GM18909 (cell line): ENCODE data around the gene RNF20.
"Not testable (repeated sequence)": the region's sequence is repeated elsewhere in the genome, so short reads cannot be mapped to it uniquely, and the experiment has no call there.

Experiments used
- ATAC-seq: cut with Tn5 transposase; IDR thresholded peaks from one replicate; pipeline ENCODE4 v1.9.1; 2021; ENCODE audit warnings: mild to moderate bottlenecking; ENCODE audit not compliant: unreplicated experiment, poor library complexity

The RNF20 gene

DNA sequence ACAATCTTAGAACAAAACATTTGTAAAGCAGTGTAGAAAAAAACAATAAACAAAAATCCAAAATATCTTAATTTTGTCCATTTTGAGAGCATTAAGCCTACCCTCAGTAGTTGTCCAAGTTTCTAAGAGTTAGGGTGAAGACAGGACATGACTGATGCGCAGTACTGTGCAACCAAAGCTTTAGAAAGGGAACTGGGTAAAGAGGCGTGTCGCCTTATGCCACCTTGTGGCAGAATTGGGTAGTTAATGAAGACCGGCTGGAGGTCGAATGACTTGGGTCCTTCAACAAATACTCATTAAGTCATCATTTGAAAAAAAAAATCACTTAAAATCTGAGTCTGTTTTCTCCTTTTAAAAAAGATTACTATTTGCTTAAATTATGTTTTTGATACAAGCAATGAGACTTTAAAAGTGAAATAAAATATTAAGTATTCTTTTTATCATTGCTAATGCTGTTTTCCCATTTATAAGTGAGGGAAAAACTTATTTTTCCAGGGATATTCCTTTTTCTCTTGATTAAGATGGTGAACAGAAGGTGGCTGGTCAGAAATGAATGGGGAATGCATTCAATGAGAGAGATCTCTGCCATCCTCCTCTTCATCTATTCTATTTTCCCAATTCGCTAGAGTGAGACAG is 3.5 kb upstream of the RNF20 start:
- ATAC-seq: peak; percentile 48

DNA sequence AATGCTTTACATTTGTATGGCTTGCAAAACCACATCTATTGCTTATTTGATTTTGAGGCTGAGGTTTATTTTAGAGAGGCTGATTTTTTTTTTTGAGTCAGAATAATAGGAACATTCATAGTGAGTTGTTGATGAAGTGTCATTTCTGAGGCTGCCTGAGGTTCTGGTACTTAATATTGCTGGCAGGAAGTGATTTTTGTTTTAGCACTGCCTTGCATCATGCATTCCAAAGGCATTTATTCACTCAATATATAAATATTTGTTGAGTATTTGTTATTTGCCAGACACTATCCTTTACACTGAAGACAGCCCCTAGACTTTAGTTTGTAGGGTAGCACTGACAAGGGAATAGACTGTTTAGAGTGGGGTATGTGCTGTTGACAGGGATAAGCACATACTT is 2.7 kb downstream of the RNF20 start:
- ATAC-seq: no peak

DNA sequence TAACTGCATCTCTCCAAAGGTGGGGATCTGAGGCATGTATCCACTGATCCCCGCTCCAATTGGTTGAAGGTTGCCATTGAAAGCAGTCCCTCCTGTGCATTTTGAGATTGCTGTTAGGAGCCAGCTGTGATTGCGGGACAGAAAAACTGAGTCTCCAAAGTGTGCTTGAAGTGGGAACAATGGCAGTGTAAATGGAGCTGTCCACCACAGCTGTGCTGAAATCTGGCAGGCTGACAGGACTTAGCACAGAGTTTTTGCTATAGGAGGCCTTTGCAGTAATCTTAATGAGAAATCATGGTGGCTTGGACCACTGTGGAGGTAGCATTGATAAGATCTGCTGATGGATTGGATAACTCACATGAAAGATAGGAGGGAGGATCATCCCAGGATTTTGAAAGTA is 3.3 kb downstream of the RNF20 start:
- ATAC-seq: no peak

DNA sequence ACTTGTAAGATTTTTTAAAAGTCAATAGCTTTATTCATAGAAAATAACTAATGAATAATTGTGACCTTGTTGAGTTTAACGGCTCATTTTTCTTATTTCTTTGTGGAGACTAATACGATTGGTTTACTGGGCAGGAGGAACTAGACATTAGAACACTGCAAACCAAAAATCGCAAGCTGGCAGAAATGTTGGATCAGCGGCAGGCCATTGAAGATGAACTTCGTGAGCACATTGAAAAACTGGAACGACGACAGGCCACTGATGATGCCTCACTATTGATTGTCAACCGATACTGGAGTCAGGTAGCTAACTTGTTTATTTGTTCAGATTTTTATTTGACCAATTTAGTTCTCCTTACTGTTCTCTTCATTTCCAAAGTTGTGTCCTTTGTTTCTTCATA is 6.4 kb downstream of the RNF20 start:
- ATAC-seq: no peak

DNA sequence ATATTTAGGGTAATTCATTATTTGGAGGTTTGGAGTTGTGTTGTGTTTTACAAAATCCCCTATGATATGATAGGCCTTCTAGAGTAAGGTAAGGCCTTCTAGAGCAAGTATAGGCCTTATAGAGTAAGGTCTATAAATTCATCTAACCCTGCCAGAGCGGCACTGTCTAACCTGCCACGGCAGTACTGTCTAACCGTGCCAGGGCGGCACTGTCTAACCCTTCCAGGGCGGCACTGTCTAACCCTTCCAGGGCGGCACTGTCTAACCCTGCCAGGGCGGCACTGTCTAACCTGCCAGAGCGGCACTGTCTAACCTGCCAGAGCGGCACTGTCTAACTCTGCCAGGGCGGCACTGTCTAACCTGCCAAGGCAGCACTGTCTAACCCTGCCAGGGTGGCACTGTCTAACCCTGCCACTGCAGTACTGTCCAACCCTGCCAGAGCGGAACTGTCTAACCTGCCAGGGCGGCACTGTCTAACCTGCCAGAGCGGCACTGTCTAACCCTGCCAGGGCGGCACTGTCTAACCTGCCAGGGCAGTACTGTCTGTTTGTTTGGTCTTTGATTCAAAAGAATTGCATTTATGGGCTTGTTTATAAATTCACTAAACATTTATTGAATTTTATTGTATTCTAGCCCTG is 9.6 kb downstream of the RNF20 start:
- ATAC-seq: no peak

DNA sequence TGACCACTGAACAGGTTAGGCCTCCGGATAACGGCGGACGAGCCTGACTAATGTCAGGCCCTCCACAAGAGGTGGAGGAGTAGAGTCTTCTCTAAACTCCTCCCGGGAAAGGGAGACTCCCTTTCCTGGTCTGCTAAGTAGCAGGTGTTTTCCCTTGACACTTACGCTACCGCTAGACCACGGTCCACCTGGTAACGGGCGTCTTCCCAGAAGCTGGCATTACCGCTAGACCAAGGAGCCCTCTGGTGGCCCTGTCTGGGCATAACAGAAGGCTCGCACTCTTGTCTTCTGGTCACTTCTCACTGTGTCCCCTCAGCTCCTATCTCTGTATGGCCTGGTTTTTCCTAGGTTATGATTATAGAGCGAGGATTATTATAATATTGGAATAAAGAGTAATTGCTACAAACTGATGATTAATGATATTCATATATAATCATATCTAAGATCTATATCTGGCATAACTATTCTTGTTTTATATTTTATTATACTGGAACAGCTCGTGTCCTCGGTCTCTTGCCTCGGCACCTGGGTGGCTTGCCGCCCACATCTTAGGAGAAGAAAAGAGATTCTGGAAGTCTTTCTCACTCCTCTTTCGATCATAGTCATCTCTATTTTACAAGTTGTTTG is 15.9 kb downstream of the RNF20 start:
- not testable (repeated sequence) for ATAC-seq

DNA sequence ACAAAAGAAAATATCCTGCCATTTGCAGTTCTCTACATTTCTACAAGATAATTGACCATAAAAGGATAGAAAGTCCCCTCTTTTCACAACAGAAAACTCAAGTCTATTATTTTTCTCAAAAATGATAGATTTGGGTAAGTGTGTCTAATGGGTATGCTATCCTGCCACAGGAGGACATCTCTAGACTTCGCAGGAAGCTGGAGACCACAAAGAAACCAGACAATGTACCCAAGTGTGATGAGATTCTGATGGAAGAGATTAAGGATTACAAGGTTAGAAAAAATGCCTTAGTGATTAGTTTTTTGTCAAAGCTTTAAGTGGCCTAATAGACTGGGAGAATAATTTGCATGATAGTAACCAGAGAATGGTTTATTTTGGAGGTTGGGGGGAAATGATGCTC is 28.1 kb downstream of the RNF20 start:
- no peak for ATAC-seq

DNA sequence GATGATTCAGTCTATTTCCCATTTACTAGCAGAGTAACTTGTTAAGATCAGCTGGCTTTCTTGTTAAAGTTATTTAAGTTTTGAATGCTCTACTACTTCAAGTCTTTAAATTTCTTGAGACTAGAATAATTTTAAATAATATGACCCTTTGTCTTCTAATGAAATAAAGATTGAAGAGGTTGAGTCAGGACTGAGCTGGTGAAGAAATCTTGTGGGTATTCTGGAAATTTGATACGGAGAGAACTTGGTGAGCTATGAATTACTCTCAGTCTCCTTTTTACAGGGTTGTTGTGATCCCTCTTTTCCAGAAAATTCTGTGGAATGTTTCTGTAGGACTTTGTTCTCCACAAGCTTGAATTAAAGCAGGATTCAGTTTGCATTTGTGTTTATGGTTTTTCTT is 29.3 kb downstream of the RNF20 start:
- ATAC-seq: no peak

DNA sequence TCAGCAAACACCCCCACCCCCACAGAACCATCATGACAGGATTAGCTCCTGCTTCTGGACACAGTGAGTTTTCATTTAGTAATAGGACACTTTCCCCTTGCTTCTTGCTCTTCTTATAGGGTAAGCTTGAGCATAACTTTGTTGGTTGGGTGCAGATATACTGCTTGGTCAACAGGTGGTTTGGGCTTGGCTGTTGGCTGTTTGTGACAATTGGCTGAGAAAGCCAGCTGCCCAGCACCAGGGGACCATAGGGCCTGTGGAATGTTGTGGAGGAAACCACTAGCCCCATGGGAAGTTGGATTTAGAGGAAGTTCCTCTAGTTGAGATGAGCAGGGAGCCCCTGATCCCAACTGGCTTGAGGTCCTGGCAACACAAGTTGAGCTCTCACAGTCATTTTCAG is 30.6 kb downstream of the RNF20 start:
- ATAC-seq: no peak

DNA sequence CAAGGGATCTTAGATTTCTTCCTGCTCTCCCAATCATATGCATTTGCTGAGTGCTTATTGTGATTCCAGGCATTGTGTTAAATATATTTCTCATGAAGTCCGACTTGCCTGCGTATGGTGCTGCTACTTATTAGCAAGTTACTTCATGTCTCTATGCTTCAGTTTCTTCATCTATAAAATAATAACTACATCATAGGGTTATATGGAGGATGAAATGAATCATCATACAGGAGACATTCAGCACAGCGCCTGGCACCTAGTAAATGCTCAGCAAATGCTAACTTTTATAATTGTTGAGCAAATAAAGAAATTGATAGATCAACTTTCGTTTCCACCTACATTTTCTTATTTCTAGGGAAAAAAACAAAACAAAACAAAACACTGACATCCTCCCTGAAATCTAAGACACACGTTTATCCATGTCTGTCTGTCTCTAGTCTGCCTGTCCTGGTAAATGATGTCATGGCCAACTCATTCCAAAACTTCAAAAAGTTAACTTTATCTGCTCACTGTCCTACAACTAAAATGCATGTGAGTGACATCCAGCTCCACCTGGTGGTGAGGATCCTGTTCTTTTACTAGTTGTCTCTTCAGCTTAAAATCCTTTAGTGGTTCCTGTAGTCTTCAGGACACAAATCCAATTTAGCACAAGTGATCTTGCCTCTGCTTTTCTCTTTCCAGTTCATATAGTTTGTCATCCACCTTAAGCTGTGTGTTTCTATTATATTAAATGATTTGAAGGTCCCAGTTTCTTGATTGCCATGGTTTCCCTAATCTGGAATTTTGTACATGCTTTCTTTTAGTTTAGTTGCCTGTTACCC is 33.5 kb downstream of the RNF20 start:
- ATAC-seq: peak; percentile 79

DNA sequence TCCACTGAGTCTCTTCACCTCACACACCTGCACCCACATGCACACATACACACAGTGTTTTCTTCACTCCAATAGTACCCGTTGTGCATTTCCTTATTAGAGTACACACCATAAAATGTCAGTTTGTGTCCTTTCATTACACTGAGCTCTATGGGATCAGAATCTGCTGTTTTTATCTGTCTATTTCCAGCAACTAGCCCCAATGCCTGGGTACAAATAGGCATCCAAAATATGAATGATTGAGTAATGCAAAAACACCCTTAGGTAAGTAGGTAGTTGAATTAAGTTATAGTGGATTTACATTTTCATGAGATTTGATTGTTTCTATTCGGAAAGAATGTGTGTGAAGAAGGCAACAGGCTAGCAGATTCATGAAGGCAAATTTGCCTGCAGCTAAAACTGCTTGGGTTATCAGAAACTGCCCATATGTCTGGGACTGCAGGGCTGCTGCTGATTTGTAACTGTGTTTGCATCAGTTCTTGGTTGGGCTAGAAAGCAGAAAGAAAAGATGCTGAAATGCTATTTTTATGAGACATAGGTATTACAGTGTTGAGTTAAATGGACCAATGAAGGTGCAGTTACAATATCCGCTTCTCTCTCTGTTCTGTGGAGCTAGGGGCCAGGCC is 34.2 kb downstream of the RNF20 start:
- ATAC-seq: no peak

DNA sequence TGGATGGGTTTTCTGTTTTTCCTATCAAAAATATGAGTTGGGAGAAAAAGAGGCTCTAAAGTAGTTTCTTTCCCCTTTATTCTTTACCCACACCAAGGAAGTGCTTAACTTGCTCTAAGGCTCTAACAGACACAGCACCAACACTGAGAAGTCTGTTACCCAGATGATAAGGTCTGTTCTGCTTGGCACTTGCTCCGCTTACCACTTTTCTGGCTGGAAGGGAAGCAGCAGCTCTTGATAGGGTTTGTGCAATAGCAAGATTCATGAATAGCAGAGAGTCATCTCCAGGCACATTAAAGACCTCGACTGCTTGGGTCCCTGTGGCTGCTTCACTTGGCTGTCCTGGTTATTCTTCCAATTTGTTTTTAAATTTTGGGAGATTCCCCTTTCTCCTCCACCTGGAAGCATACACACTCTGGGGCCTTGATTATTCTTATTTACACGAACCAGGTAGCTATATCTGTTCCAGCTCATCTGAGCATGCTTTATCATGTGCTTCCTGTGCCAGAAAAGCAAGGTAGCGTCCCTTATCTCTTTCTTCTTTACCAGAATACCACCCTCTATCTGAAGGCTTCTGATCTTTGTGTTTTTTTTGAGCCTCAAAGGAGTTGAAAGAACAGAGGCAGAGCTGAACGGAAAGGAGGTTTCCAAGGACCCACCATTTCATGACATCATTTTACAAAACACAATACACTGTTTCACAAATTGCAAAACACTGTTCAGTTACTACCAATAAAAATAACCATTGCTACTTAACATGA is 36.3 kb downstream of the RNF20 start:
- no peak for ATAC-seq

DNA sequence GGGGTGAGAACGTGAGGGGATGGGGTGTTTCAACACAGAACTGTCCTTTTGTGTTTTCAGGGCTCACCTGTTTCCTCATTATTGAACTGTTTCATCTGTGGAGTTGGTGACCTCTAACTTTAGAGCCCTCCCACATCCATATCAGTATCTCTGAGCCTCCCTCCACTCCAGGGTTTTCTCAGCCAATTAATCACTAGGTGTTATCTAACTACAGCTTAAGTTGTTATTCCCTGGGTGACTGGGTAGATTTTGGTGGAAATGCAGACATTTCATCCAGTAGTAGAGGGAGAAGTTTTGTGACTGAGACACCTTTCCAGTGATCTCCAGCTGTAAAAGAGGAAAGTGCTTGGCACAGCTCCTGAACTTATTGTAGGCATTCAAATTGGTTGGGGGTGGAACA is 37.5 kb downstream of the RNF20 start:
- ATAC-seq: no peak

DNA sequence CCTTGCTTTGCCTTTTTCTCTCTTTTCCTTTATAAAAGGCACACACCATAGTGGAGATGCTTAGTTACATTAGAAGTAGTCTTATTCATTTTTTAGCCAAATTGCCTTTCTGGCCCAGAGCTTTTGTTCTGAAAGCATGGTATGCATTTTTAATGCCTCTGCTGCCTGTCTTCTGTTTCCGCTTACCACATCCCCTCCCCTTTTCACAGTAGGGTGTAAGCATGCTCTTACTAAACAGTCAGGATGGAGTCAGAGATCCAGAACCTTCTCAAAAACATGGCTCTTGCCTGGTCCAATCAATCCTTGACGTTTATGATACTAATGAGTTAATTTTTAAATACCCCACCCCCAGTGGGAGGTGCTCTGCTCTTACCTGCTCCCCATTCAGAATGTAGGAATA is 38.7 kb downstream of the RNF20 start:
- no peak for ATAC-seq

DNA sequence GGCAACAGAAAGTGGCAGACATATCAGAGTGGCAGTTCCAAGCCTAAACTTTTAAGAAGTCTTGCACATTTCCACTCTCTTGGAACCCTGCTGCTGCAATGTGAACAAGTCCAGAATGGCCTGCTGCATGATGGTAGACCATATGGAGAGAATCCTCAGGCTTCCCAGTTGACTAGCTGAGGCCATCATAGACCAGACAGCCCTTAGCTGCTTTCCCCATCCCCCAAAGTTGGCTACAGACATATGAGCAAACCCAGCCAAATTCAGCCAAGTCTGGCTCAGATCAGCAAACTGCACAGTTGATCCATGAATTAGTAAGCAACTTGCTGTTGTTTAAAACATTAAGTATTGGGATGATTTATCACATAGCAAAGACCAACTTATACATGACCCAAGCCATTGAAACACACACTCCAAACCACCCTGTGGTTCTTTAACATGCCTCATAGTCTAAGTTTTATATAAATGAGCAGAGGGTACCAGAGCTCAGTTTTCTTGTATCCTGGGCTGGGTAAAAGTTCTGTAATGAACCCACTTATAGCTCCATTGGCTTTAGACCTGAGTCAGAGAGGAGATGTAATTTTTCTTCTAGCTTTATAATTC is 41.2 kb downstream of the RNF20 start:
- no peak for ATAC-seq

DNA sequence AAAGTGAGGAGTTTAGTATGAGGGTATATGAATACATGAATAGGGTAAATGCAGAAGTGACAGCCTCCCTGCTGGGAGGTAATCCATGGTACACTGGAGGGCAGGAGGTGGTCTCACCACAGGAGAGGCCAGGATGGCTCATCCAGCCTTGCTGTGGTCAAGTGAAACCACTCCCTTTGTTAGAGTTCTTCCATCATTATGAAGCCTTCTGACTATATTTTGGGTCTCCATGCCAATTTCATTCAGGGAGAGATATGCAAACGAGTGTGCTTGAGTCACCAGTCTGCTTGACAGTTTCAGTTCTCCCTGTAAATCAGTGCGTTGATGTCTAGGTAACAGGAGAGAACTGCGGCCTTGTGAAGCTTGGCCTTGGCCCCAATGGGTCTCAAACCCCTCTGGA is 44.7 kb downstream of the RNF20 start:
- ATAC-seq: peak; percentile 64

DNA sequence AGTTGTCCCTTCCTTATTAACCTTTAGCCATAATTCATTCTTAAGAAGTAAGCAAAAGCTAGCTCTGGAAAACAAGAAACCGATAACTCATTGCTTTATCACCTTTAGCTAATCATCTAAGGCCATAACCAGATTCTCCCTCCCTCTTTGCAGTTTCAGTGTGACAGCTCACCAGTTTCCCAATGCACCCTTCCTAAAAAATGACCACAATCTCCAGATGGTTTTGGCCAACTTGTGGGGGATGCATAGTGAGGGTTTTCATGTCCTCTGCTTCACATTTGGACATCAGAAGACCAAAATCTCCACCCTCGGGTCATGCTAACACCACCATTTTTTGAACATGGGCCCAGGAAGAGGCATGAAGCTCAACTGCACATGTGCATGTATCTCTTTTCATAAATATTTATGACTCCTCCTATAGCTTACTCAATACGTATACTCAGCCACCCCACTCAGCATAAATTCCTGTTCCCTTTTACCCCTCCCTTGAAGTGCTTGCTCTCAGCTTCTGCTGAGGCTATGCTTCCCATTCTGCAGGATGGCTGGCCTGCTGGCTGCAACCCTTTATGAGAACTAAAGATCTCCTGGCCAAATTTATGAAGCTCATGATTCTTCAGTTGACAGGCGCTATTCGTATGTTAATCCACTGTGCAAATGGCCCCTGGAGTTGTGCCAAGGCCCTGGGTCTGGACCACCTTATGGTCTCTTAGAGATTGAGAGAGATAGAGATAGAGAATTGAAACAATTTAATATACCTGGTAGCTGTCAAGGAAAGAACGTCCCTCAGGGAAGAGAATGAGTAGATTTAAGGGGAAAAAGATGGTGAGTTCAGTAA is 46.3 kb downstream of the RNF20 start:
- no peak for ATAC-seq

DNA sequence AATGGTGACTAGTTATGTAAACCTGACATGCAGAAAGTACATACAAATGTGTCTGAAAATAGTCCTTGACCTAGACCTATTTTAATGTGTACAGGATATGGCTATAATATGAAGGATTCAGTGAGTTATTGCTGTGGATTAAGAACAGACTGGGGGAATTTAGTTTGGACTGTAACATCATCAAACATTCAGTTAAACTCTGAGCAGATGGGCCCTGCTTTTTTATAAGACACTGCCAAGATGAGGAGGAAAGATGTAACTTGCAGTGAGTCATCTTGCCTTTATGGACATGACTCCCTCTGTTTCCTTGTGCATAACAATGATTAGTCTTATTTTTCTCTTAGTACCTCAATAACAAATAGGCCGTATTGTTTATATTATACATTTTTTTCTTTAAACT is 48.9 kb downstream of the RNF20 start:
- no peak for ATAC-seq

DNA sequence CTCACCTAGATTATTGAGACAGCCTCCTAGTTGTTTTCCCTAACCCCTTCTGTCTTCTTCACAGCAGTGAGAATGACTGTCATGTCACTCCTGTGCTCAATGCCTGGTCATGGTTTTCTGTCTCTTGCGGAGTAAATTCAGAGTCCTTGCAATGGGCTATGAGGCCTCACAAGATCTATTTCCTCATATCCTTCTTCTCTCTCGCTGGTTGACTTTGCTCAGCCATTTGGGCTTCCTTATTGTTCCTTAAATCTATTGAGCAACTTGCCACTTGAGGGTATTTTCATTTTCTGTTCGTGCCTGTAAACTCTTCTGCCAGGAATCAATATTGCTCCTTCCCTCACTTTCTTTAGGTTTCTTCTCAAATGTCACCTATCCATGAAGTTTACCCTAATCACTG is 52.1 kb downstream of the RNF20 start:
- ATAC-seq: no peak
